Left colon (tissue), 2 donors: ENCODE data around the gene SERF1A. TPM values are rescaled to one million over a fixed set of nuclear protein-coding genes. Genes with fewer than 3 reads are reported as not detected.
"Not testable (repeated sequence)": the region's sequence is repeated elsewhere in the genome, so short reads cannot be mapped to it uniquely, and the experiment has no call there.

Experiments
- ATAC-seq: fragments of 200-7000 bp; cut with Tn5 transposase; one replicate; pipeline ENCODE4 v1.9.1; 2020; ENCODE audit warnings: mild to moderate bottlenecking, moderate library complexity
- DNase-seq, 2 donors: peaks; one replicate each; pipeline ENCODE4 v3.0.0-alpha.2; 2020
- intact Hi-C, 2 donors: fragments of 100-400 bp; cut with DNase I in 1 of 2; cut with micrococcal nuclease in 1 of 2; formaldehyde crosslinking; loops; one replicate each; pipeline versions ENCODE4 v1.11.2 to v1.14.0; 2022; cut with DNase I, micrococcal nuclease
- long read RNA-seq: library from polyadenylated mRNA; unstranded; transcript quantifications from one replicate; pipeline ENCODE4 v2.0.0, GENCODE V29; 2021
- total RNA-seq, 2 donors: library from RNA; stranded (reverse); fragmentation: NEBNext Ultra II Directional; extraction: Animal tissue kit (Norgen Biotek cat#: 25700); gene quantifications; one replicate each; pipeline ENCODE4 v1.2.1, GENCODE V29; 2021
- donor health status: DM: no; HTN: no; CAD: no.
- donor health status: DM: yes; HTN: yes; CAD: no.

The SERF1A gene
- total RNA-seq, result 1 to 10 TPM; 1.8 to 4.7 TPM
- long read RNA-seq, transcript SERF1A-201 (3 exons, 963 nt), result major isoform, 11 of 18 reads
- long read RNA-seq, partial matches to known transcripts, result 4 of 18 reads
- long read RNA-seq, other reads (novel, unspliced or antisense), result 2 of 18 reads

GRCh38 chr5:70900533-70901271 is at the start of gene SERF1A:
Gene SERF1A, plus strand, starts transcription at chr5:70900669. Its CDS starts 201 bp downstream, at chr5:70900870.
- DNase-seq, intact Hi-C loops: not testable (repeated sequence)
- peak; percentile 90 for ATAC-seq

- intact Hi-C loops, ATAC-seq, DNase-seq: not testable (repeated sequence)
Observed at GRCh38 chr5:70866778-70867177, 33.7 kb upstream of the SERF1A start.

- intact Hi-C loops, ATAC-seq: not testable (repeated sequence)
Observed at GRCh38 chr5:70870626-70871025, 29.8 kb upstream of the SERF1A start.

GRCh38 chr5:70896076-70896475 is 4.4 kb upstream of the SERF1A start:
- DNase-seq, intact Hi-C loops: not testable (repeated sequence)
- peak; percentile 84 for ATAC-seq

More at GRCh38 chr5:70870626-70871025, 29.8 kb upstream of the SERF1A start:
- not testable (repeated sequence) for DNase-seq

GRCh38 chr5:70901272-70901571 is 753 bp downstream of the SERF1A start:
- intact Hi-C loops, DNase-seq: not testable (repeated sequence)
- peak; percentile 54 for ATAC-seq

GRCh38 chr5:70906624-70907023 is 6.2 kb downstream of the SERF1A start:
- intact Hi-C loops, DNase-seq: not testable (repeated sequence)
- peak; percentile 79 for ATAC-seq

GRCh38 chr5:70916829-70917228 is 16.4 kb downstream of the SERF1A start:
- DNase-seq, ATAC-seq, intact Hi-C loops: not testable (repeated sequence)

GRCh38 chr5:70925211-70925562 is 24.7 kb downstream of the SERF1A start:
- peak; percentile 50 for ATAC-seq
- intact Hi-C loops, DNase-seq: not testable (repeated sequence)

- intact Hi-C loops, DNase-seq: not testable (repeated sequence)
Observed at GRCh38 chr5:70931709-70932368, 31.4 kb downstream of the SERF1A start.

GRCh38 chr5:70932560-70932959 is 32.1 kb downstream of the SERF1A start:
- DNase-seq, intact Hi-C loops, ATAC-seq: not testable (repeated sequence)

More at GRCh38 chr5:70931709-70932368, 31.4 kb downstream of the SERF1A start:
- ATAC-seq, result not testable (repeated sequence)

- ATAC-seq, DNase-seq, intact Hi-C loops: not testable (repeated sequence)
Observed at GRCh38 chr5:70953068-70953467, 52.6 kb downstream of the SERF1A start.

Other genes with a start within 250 kb of the SERF1A start
- 10 to 100 TPM; 19.3 to 26.5 TPM for gene SMN1, start 24.4 kb downstream of the SERF1A start, total RNA-seq
- gene NAIP, start 124.7 kb downstream of the SERF1A start, total RNA-seq, result 10 to 100 TPM in 1 of 2 donors, 1 to 10 TPM in 1; 8.9 to 12.7 TPM
- gene GTF2H2, start 167.0 kb downstream of the SERF1A start, total RNA-seq, result 10 to 100 TPM in 1 of 2 donors, 1 to 10 TPM in 1; 7.4 to 31.2 TPM